SK-N-SH treated with all-trans-retinoic acid at 6 μM for 48 hours (cell line): ENCODE measurements around the gene ODAM.
"Not testable (repeated sequence)": the region's sequence is repeated elsewhere in the genome, so short reads cannot be mapped to it uniquely, and the experiment has no call there.

Experiments used
- ATAC-seq: fragments of 200-7000 bp; cut with Tn5 transposase; 3 replicates; pipeline ENCODE4 v1.9.1; 2020; ENCODE audit warnings: mild to moderate bottlenecking, moderate library complexity
- ARNTL ChIP-seq: fragments of 450-650 bp; formaldehyde crosslinking; IDR thresholded peaks from 2 replicates; pipeline ENCODE4 v1.5.0; 2020; ENCODE audit warnings: low read depth, mild to moderate bottlenecking, moderate library complexity, borderline replicate concordance
- BACH2 ChIP-seq: fragments of 250-450 bp; sonication (Bioruptor Pico); IDR thresholded peaks from 2 replicates; pipeline ENCODE4 v1.9.0; 2021; ENCODE audit warnings: mild to moderate bottlenecking, borderline replicate concordance
- CSDC2 ChIP-seq: fragments of 250-450 bp; sonication (Bioruptor Pico); IDR thresholded peaks from 2 replicates; pipeline ENCODE4 v1.5.0; 2020; ENCODE audit warnings: mild to moderate bottlenecking, moderate library complexity
- CSRNP3 ChIP-seq: fragments of 250-450 bp; sonication (Bioruptor Pico); IDR thresholded peaks from 2 replicates; pipeline ENCODE4 v1.5.1; 2021; ENCODE audit warnings: mild to moderate bottlenecking, moderate library complexity
- ESRRG ChIP-seq: fragments of 250-450 bp; sonication (Bioruptor Pico); IDR thresholded peaks from 2 replicates; pipeline ENCODE4 v1.6.1; 2021; ENCODE audit warnings: mild to moderate bottlenecking
- GLIS3 ChIP-seq: fragments of 250-450 bp; sonication (Bioruptor Pico); IDR thresholded peaks from 2 replicates; pipeline ENCODE4 v1.5.0; 2020; ENCODE audit warnings: mild to moderate bottlenecking, moderate library complexity
- ISL1 ChIP-seq: fragments of 250-450 bp; sonication (Bioruptor Pico); IDR thresholded peaks from 2 replicates; pipeline ENCODE4 v2.1.2; 2022; ENCODE audit warnings: mild to moderate bottlenecking, moderate library complexity
- OSR1 ChIP-seq: fragments of 250-450 bp; sonication (Bioruptor Pico); IDR thresholded peaks from 2 replicates; pipeline ENCODE4 v1.8.0; 2022; ENCODE audit warnings: moderate library complexity, mild to moderate bottlenecking, inconsistent platforms
- POU6F1 ChIP-seq: fragments of 250-450 bp; sonication (Bioruptor Pico); IDR thresholded peaks from 2 replicates; pipeline ENCODE4 v1.8.0; 2021; ENCODE audit warnings: low read depth, mild to moderate bottlenecking, moderate library complexity, borderline replicate concordance
- PPARA ChIP-seq: fragments of 250-450 bp; sonication (Bioruptor Pico); IDR thresholded peaks from 2 replicates; pipeline ENCODE4 v1.5.0; 2020; ENCODE audit warnings: mild to moderate bottlenecking, borderline replicate concordance
- RARB ChIP-seq: fragments of 250-450 bp; sonication (Bioruptor Pico); IDR thresholded peaks from 2 replicates; pipeline ENCODE4 v1.8.0; 2021; ENCODE audit warnings: mild to moderate bottlenecking, moderate library complexity
- TOX ChIP-seq: fragments of 250-450 bp; sonication (Bioruptor Pico); IDR thresholded peaks from 2 replicates; pipeline ENCODE4 v1.8.0; 2021; ENCODE audit warnings: mild to moderate bottlenecking, moderate library complexity, borderline replicate concordance
- ZC3H10 ChIP-seq: fragments of 250-450 bp; sonication (Bioruptor Pico); IDR thresholded peaks from 2 replicates; pipeline ENCODE4 v1.5.1; 2021; ENCODE audit warnings: mild to moderate bottlenecking, moderate library complexity
- ZFP30 ChIP-seq: fragments of 450-650 bp; formaldehyde crosslinking; IDR thresholded peaks from 2 replicates; pipeline ENCODE4 v1.5.0; 2022; ENCODE audit warnings: mild to moderate bottlenecking, moderate library complexity
- ZNF565 ChIP-seq: fragments of 450-650 bp; formaldehyde crosslinking; conservative IDR thresholded peaks from 2 replicates; pipeline ENCODE4 v1.5.0; 2020; ENCODE audit warnings: low read depth, mild to moderate bottlenecking, moderate library complexity
- ZNF8 ChIP-seq: fragments of 450-650 bp; formaldehyde crosslinking; IDR thresholded peaks from 2 replicates; pipeline ENCODE4 v1.5.0; 2020; ENCODE audit warnings: mild to moderate bottlenecking, moderate library complexity
- TF ChIP-seq, protein P1 (sequence below): fragments of 250-450 bp; sonication (Bioruptor Pico); IDR thresholded peaks from 2 replicates; pipeline ENCODE4 v1.5.1; 2020; ENCODE audit warnings: low read depth, mild to moderate bottlenecking, moderate library complexity
- TF ChIP-seq, protein P2 (sequence below): fragments of 250-450 bp; sonication (Bioruptor Pico); IDR thresholded peaks from 2 replicates; pipeline ENCODE4 v1.8.0; 2020; ENCODE audit warnings: mild to moderate bottlenecking, moderate library complexity, borderline replicate concordance

The ODAM gene

DNA sequence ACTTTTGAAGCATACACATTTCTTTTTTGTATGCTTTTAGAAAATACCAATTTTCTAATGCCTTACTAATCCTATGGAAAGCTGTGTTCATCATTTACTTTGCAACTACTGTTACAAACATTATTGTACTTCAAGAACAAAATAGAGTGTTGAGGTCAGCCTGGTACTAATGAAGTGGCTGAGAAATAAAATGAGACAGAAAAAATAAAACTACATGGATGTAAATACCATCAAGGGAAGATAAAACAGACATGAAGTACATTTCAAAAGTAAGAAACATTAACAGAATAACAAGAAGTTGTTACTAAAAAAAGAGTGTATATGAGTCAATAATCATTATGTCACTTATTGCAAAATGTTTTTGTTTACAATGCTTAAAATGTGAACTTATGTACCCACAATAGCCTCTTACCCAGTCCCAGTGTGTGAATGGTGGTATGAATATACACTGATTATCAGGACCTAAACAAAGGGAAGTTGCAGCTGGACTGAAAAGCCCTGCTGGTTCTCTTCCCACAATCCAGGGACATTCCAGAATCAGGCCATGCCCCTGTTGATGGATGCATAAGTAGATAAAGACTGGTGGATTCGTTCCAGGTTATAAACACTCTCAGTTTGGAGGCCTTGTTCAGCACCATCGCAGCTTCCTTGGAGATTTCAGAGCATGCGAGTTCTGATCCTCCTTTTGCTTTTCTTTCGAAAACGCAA is 44.5 kb downstream of the ODAM start:
- no peak for ATAC-seq
- TF ChIP-seq ARNTL (CRISPR knock-in tag) = no peak
- no peak for TF ChIP-seq POU6F1 (CRISPR knock-in tag)
- no peak for TF ChIP-seq GLIS3 (CRISPR knock-in tag)
- TF ChIP-seq ZFP30 (CRISPR knock-in tag) = no peak
- no peak for TF ChIP-seq ESRRG (CRISPR knock-in tag)

GRCh38 chr4:70242297-70242696 is 46.8 kb downstream of the ODAM start, which contains the start of gene CSN3:
Gene CSN3 (plus strand): TSS chr4:70242597. CDS start chr4:70244820, 2,223 bp downstream.
- ATAC-seq = not testable (repeated sequence)

- TF ChIP-seq ARNTL (CRISPR knock-in tag) = no peak
- ATAC-seq = no peak
Measured at GRCh38 chr4:70243091-70243490, 47.6 kb downstream of the ODAM start.

DNA sequence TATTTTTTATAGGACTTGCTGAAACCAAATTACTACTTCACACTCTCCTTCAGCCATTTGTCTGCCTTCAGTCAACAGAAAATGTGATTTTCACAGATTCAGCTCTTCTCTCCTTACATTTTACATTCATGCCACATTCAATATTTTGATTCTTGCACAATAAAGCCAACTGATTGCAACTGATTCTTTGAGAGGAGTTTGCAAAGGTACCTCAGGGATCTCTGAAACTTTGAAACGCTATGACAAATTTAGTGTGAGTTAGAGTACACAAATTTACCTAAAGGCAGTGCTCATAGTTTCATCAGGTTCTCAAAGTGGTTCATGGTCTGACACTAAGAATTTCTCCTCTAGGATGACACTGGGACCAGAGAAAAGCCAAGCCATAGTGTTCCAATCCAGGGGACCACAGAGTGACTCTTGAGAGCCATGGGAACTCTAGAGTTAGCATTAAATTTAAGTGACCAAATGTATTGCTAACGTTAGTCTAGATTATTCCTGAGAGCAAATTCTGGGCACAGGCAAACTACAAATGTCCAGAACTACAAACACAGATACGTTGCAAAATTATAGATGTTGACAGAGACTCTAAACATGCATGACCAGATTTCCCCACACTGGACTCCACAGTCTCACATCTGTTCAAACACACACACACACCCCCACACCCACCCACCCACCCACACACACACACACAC is 55.9 kb downstream of the ODAM start:
- no peak for TF ChIP-seq BACH2 (CRISPR knock-in tag)
- TF ChIP-seq ZNF8 (CRISPR knock-in tag) = no peak
- no peak for TF ChIP-seq GLIS3 (CRISPR knock-in tag)
- no peak for TF ChIP-seq ZC3H10 (CRISPR knock-in tag)
- TF ChIP-seq POU6F1 (CRISPR knock-in tag) = no peak
- TF ChIP-seq ZFP30 (CRISPR knock-in tag) = no peak
- no peak for TF ChIP-seq ISL1
- TF ChIP-seq, protein P1, sequence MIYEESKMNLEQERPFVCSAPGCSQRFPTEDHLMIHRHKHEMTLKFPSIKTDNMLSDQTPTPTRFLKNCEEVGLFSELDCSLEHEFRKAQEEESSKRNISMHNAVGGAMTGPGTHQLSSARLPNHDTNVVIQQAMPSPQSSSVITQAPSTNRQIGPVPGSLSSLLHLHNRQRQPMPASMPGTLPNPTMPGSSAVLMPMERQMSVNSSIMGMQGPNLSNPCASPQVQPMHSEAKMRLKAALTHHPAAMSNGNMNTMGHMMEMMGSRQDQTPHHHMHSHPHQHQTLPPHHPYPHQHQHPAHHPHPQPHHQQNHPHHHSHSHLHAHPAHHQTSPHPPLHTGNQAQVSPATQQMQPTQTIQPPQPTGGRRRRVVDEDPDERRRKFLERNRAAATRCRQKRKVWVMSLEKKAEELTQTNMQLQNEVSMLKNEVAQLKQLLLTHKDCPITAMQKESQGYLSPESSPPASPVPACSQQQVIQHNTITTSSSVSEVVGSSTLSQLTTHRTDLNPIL (CRISPR knock-in tag) = no peak
- no peak for TF ChIP-seq ZNF565 (CRISPR knock-in tag)
- no peak for ATAC-seq

DNA sequence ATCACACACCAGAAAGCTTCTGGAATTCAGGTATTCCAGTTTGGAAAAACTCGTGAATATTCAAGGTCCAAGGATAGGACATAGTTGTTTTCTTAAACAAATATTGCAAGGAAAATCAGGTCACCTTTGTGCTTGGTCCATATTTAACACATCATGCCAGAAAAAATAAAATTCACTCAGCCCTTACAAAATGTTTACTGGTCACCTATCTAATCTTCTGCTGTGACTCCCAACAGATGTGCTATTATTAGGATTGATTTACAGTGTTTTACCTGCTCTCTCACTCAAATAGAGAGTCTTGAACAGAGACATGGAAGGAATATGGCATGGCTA is 56.4 kb downstream of the ODAM start:
- ATAC-seq = no peak
- TF ChIP-seq BACH2 (CRISPR knock-in tag) (no peak), OSR1 (no peak), POU6F1 (CRISPR knock-in tag) (no peak), ISL1 (no peak), TOX (CRISPR knock-in tag) (no peak), ZFP30 (CRISPR knock-in tag) (no peak), CSDC2 (CRISPR knock-in tag) (no peak), RARB (CRISPR knock-in tag) (no peak), CSRNP3 (CRISPR knock-in tag) (no peak), PPARA (CRISPR knock-in tag) (no peak), ARNTL (CRISPR knock-in tag) (no peak)
- TF ChIP-seq, protein P2, sequence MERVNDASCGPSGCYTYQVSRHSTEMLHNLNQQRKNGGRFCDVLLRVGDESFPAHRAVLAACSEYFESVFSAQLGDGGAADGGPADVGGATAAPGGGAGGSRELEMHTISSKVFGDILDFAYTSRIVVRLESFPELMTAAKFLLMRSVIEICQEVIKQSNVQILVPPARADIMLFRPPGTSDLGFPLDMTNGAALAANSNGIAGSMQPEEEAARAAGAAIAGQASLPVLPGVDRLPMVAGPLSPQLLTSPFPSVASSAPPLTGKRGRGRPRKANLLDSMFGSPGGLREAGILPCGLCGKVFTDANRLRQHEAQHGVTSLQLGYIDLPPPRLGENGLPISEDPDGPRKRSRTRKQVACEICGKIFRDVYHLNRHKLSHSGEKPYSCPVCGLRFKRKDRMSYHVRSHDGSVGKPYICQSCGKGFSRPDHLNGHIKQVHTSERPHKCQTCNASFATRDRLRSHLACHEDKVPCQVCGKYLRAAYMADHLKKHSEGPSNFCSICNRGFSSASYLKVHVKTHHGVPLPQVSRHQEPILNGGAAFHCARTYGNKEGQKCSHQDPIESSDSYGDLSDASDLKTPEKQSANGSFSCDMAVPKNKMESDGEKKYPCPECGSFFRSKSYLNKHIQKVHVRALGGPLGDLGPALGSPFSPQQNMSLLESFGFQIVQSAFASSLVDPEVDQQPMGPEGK = no peak
- TF ChIP-seq, protein P1 (CRISPR knock-in tag) = no peak
